ENCODE data around the gene ZNF598. TPM values are rescaled to one million over a fixed set of nuclear protein-coding genes. Genes with fewer than 3 reads are reported as not detected.

ZNF598 gene
- 10 to 100 TPM; 48.5 to 49.8 TPM for total RNA-seq
- 10 to 100 TPM in 1 of 2 donors, 1 to 10 TPM in 1; 3.1 to 10.0 TPM for polyA plus RNA-seq

DNA sequence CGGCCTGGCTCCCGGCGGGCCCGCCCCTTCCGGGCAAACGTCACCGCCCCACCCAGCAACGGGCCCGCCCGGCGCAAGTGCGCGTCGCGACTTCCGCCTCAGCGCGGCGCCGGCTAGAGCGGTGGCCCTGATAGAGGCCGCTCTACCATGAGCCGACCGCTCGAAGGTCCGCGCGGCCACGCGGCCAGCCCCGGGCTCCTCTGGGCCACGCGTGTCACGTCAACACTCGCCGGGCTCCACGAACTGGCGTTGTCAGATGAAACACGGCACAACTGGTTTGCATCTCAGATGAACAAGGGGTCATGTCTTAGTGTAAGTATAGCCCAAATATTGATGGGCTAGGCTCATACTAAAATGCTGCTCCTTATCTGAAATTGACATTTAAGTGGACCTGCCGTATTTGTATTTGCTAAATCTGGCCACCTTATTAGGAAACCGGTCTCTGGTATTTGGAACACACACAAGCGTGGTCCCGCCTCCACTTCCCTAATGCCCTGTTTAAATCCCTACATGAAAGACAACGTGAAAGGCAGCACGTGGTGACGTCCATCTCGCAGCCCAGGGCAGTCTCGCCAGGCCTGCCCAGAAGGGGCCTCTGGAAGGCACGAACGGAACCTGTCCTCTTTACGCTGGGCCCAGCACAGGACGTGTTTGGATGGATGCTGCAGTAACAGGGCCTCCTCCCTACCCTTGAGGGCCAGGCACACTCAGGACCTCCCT lies at the start of gene ZNF598:
ZNF598 (minus strand) TSS at position 31 of the 720 bp plus-strand sequence.
- no peaks in the 10 kb centered on the region for H3K36me3 ChIP-seq (ENCODE audit: insufficient read depth, low read length)
- H3K27ac ChIP-seq (ENCODE audit: low read depth, low read length) = peak within 1 kb of the TSS; percentile 93
- no peaks in the 10 kb centered on the region for H3K27me3 ChIP-seq (ENCODE audit: insufficient read depth, low read length)
- Mint-ChIP-seq H3K36me3 (peaks cover 0 to 6% of the 10 kb centered on the region in 2 donors), H3K27ac (peak within 1 kb of the TSS; percentile 92 to 98 (median 98)), H3K4me3 (peak within 1 kb of the TSS; percentile 88 to 95 (median 92)), H3K4me1 (peaks cover 23 to 44% (median 33%) of the 10 kb centered on the region in 4 donors), H3K27me3 (no peaks in the 10 kb centered on the region), H3K9me3 (no peaks in the 10 kb centered on the region)
- ChIA-PET CTCF (ENCODE audit: partially characterized antibody) (no interaction called here), POLR2A (ENCODE audit: partially characterized antibody) (interaction anchor here (1.0 to 3.0 kb wide), 7 partner anchors 18 to 145 kb away, joined by 3 to 29 read pairs (median 5); partner anchors contain the start of genes MSRB1, PKD1, RPS2 and SYNGR3)
- H3K4me1 ChIP-seq (ENCODE audit: insufficient read depth, low read length) = peaks cover 39% of the 10 kb centered on the region
- intact Hi-C loops (cut with micrococcal nuclease) = loop anchor here (1.0 to 5.0 kb wide), 2 partner anchors 18 to 37 kb away; partner anchors contain the start of genes NTHL1 and TSC2
- H3K9me3 ChIP-seq (ENCODE audit: control insufficient read depth in 1 of 2, low read length in 2 of 2) = no peaks in the 10 kb centered on the region
- H3K4me3 ChIP-seq (ENCODE audit: low read length in 2 of 2) = peak within 1 kb of the TSS; percentile 62 to 91
- peak; percentile 76 to 82 (median 80) for DNase-seq

DNA sequence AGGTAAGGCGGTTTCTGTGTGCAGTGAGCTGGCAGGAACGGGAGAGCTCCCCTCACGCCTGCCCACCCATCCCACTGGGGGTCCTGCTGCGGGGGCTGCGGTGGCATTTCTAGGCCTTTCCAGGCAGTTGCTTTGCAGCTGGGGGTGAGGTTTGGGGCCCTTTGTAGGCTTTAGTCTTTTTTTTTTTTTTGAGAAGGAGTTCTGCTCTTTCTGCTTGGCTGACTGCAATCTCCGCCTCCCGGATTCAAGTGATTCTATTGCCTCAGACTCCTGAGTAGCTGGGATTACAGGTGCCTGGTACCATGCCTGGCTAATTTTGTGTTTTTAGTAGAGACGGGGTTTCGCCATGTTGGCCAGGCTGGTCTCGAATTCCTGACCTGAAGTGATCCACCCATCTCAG lies 49.3 kb upstream of the ZNF598 start:
- Histone ChIP-seq H3K27me3 (ENCODE audit: insufficient read depth, low read length) (no peaks in the 10 kb centered on the region), H3K27ac (ENCODE audit: low read depth, low read length) (no peak overlapping the region), H3K36me3 (ENCODE audit: insufficient read depth, low read length) (peaks cover 10% of the 10 kb centered on the region), H3K4me3 (ENCODE audit: low read length in 2 of 2) (no peak overlapping the region), H3K4me1 (ENCODE audit: insufficient read depth, low read length) (no peaks in the 10 kb centered on the region), H3K9me3 (ENCODE audit: control insufficient read depth in 1 of 2, low read length in 2 of 2) (no peaks in the 10 kb centered on the region)
- Mint-ChIP-seq H3K27me3 (no peaks in the 10 kb centered on the region), H3K4me3 (no peak overlapping the region), H3K36me3 (peaks cover 0 to 40% of the 10 kb centered on the region in 2 donors), H3K27ac (no peak overlapping the region), H3K4me1 (peaks cover 0 to 3% (median 0%) of the 10 kb centered on the region in 4 donors), H3K9me3 (no peaks in the 10 kb centered on the region)
- intact Hi-C loops (cut with micrococcal nuclease) = no loop called here
- ChIA-PET POLR2A (ENCODE audit: partially characterized antibody) (no interaction called here), CTCF (ENCODE audit: partially characterized antibody) (interaction anchor here (0.7 kb wide), 1 partner anchor 54 kb away, joined by 3 read pairs; no protein-coding TSS in a partner anchor)
- DNase-seq = no peak

DNA sequence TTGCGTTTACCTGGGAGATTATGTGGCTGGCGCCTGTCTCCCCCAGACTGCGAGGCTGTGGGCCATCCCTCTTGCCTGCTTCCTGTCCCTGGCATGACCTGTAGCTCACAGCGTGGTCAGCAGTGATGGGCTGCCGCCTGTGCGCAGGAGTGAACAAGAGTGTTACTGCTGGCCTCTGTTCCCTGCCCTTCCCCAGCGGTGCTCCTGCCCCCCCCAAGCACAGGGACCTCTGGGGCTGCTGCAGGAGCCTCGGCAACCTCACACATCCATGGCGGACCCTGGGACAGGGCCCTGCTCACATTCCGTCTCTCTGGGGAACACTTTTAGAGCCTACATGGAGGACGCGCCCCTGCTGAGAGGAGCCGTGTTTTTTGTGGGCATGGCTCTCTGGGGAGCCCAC lies 48.8 kb upstream of the ZNF598 start:
- CTCF ChIA-PET (ENCODE audit: partially characterized antibody) = no interaction called here
- Histone ChIP-seq H3K4me1 (ENCODE audit: insufficient read depth, low read length) (no peaks in the 10 kb centered on the region), H3K4me3 (ENCODE audit: low read length in 2 of 2) (no peak overlapping the region), H3K36me3 (ENCODE audit: insufficient read depth, low read length) (peaks cover 14% of the 10 kb centered on the region), H3K27me3 (ENCODE audit: insufficient read depth, low read length) (no peaks in the 10 kb centered on the region), H3K9me3 (ENCODE audit: control insufficient read depth in 1 of 2, low read length in 2 of 2) (no peaks in the 10 kb centered on the region), H3K27ac (ENCODE audit: low read depth, low read length) (no peak overlapping the region)
- no peak for DNase-seq
- H3K36me3 Mint-ChIP-seq = peaks cover 0 to 40% of the 10 kb centered on the region in 2 donors
- peaks cover 0 to 3% (median 0%) of the 10 kb centered on the region in 4 donors for H3K4me1 Mint-ChIP-seq
- H3K9me3 Mint-ChIP-seq = no peaks in the 10 kb centered on the region
- intact Hi-C loops (cut with micrococcal nuclease) = no loop called here
- H3K4me3 Mint-ChIP-seq = no peak overlapping the region
- no peaks in the 10 kb centered on the region for H3K27me3 Mint-ChIP-seq
- peak overlapping the region in 1 of 7 donors; percentile 42 for H3K27ac Mint-ChIP-seq
- POLR2A ChIA-PET (ENCODE audit: partially characterized antibody) = no interaction called here

DNA sequence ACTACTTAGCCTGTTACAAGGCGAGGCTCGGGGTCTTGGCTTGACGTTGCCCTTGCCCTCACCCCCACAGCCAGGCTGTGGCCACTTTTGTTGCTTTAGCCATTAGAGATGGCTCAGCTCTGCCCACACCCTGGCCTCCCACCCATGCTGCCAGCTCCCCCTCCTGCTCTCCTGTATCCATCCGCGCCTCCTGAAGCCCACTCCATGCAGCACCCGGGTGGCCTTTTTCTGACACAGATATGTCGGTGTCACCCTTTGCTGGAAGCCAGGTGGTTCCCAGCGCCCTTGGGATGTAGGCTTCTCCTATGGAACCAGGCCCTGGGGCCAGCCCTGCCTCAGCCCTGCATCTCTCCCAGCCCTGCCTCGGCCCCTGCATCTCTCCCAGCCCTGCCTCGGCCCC lies 47.8 kb upstream of the ZNF598 start:
- H3K4me3 Mint-ChIP-seq = no peak overlapping the region
- POLR2A ChIA-PET (ENCODE audit: partially characterized antibody) = interaction anchor here (1.2 kb wide), 1 partner anchor 10 kb away, joined by 3 read pairs; the partner anchor contains the start of genes NTHL1 and TSC2
- H3K4me1 ChIP-seq (ENCODE audit: insufficient read depth, low read length) = no peaks in the 10 kb centered on the region
- no peak overlapping the region for H3K4me3 ChIP-seq (ENCODE audit: low read length in 2 of 2)
- intact Hi-C loops (cut with micrococcal nuclease) = no loop called here
- H3K4me1 Mint-ChIP-seq = peaks cover 0 to 3% (median 0%) of the 10 kb centered on the region in 4 donors
- DNase-seq = no peak
- peaks cover 4 to 38% of the 10 kb centered on the region in 2 donors for H3K36me3 Mint-ChIP-seq
- H3K9me3 Mint-ChIP-seq = no peaks in the 10 kb centered on the region
- H3K9me3 ChIP-seq (ENCODE audit: control insufficient read depth in 1 of 2, low read length in 2 of 2) = no peaks in the 10 kb centered on the region
- H3K36me3 ChIP-seq (ENCODE audit: insufficient read depth, low read length) = peaks cover 24% of the 10 kb centered on the region
- CTCF ChIA-PET (ENCODE audit: partially characterized antibody) = interaction anchor here (0.8 kb wide), 1 partner anchor 83 kb away, joined by 4 read pairs; no protein-coding TSS in a partner anchor
- no peaks in the 10 kb centered on the region for H3K27me3 ChIP-seq (ENCODE audit: insufficient read depth, low read length)
- H3K27ac ChIP-seq (ENCODE audit: low read depth, low read length) = no peak overlapping the region
- H3K27me3 Mint-ChIP-seq = no peaks in the 10 kb centered on the region
- no peak overlapping the region for H3K27ac Mint-ChIP-seq

DNA sequence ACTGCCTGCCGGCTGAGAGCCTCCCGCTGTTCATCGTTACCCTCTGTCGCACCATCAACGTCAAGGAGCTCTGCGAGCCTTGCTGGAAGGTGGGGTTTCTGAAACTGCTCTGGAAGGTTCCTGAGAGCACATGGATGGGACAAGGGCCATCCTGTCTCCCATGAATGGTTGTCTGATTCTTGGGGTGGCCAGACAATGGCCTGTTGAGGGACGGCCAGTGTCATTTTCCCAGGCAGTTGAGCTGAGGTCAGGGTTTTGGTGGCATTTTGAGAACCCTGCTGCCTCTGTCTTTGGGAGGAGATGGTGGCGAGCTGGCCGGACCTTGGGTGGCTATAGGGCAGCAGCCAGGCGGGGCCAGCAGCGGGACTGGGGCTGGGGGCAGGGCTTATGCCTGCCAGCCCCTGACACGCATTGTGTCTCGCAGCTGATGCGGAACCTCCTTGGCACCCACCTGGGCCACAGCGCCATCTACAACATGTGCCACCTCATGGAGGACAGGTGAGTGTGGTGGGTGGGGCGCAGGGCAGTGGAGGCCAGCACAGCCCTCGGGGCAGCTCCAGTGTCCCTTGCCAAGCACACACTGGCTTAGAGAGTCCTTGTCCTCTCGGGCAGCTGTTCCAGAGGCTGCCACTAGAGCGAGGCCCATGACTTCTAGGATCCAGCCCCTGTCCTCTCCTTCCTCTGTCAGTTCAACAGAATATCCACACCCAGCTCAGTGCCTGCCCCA lies 47.2 kb upstream of the ZNF598 start:
- ChIA-PET POLR2A (ENCODE audit: partially characterized antibody) (interaction anchor here (0.7 to 1.2 kb wide), 2 partner anchors 9 kb away, joined by 3 read pairs; partner anchors contain the start of genes NTHL1 and TSC2), CTCF (ENCODE audit: partially characterized antibody) (interaction anchor here (0.8 kb wide), 1 partner anchor 83 kb away, joined by 4 read pairs; no protein-coding TSS in a partner anchor)
- H3K27ac Mint-ChIP-seq = no peak overlapping the region
- H3K9me3 Mint-ChIP-seq = no peaks in the 10 kb centered on the region
- Histone ChIP-seq H3K4me3 (ENCODE audit: low read length in 2 of 2) (no peak overlapping the region), H3K27ac (ENCODE audit: low read depth, low read length) (no peak overlapping the region), H3K9me3 (ENCODE audit: control insufficient read depth in 1 of 2, low read length in 2 of 2) (no peaks in the 10 kb centered on the region), H3K27me3 (ENCODE audit: insufficient read depth, low read length) (no peaks in the 10 kb centered on the region), H3K4me1 (ENCODE audit: insufficient read depth, low read length) (no peaks in the 10 kb centered on the region), H3K36me3 (ENCODE audit: insufficient read depth, low read length) (peaks cover 24% of the 10 kb centered on the region)
- H3K4me3 Mint-ChIP-seq = no peak overlapping the region
- H3K27me3 Mint-ChIP-seq = no peaks in the 10 kb centered on the region
- intact Hi-C loops (cut with micrococcal nuclease) = no loop called here
- H3K4me1 Mint-ChIP-seq = peaks cover 0 to 3% (median 0%) of the 10 kb centered on the region in 4 donors
- DNase-seq = no peak
- peaks cover 5 to 41% of the 10 kb centered on the region in 2 donors for H3K36me3 Mint-ChIP-seq

DNA sequence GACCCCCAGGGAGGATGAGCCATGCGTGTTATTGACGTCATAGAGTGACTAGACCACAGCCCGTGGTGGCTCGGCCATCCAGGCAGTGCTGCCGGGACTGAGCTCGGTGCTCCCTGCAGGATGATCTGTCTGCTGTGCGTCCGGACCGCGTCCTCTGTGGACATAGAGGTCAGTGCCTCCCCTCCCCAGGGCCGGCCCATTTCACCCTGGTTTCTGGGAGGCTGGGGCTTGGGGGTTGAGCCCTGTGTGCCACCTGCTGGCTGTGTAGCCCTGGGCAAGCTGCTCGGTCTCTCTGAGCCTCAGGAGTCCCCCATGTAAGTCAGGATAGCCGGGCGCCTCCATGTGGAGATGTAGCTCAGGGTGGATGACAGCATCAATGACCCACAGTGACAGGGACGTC lies 46.5 kb upstream of the ZNF598 start:
- Mint-ChIP-seq H3K27me3 (no peaks in the 10 kb centered on the region), H3K27ac (no peak overlapping the region), H3K9me3 (no peaks in the 10 kb centered on the region), H3K4me1 (peaks cover 0 to 3% (median 0%) of the 10 kb centered on the region in 4 donors), H3K4me3 (no peak overlapping the region), H3K36me3 (peaks cover 5 to 43% of the 10 kb centered on the region in 2 donors)
- no peak overlapping the region for H3K27ac ChIP-seq (ENCODE audit: low read depth, low read length)
- H3K36me3 ChIP-seq (ENCODE audit: insufficient read depth, low read length) = peaks cover 24% of the 10 kb centered on the region
- no peak overlapping the region for H3K4me3 ChIP-seq (ENCODE audit: low read length in 2 of 2)
- intact Hi-C loops (cut with micrococcal nuclease) = no loop called here
- no peak for DNase-seq
- no peaks in the 10 kb centered on the region for H3K9me3 ChIP-seq (ENCODE audit: control insufficient read depth in 1 of 2, low read length in 2 of 2)
- no peaks in the 10 kb centered on the region for H3K4me1 ChIP-seq (ENCODE audit: insufficient read depth, low read length)
- no peaks in the 10 kb centered on the region for H3K27me3 ChIP-seq (ENCODE audit: insufficient read depth, low read length)
- ChIA-PET POLR2A (ENCODE audit: partially characterized antibody) (interaction anchor here (0.7 kb wide), 1 partner anchor 8 kb away, joined by 3 read pairs; the partner anchor contains the start of genes NTHL1 and TSC2), CTCF (ENCODE audit: partially characterized antibody) (interaction anchor here (1.5 kb wide), 1 partner anchor 84 kb away, joined by 6 read pairs; no protein-coding TSS in a partner anchor)

Measured in CD4-positive, alpha-beta memory T cell (primary cell).